ENCODE results near the gene GDPD1. TPM values are rescaled to one million over a fixed set of nuclear protein-coding genes. Genes with fewer than 3 reads are reported as not detected.
"Not testable (repeated sequence)": the region's sequence is repeated elsewhere in the genome, so short reads cannot be mapped to it uniquely, and the experiment has no call there.

The GDPD1 gene
- total RNA-seq, 4 donors from 2014 or later: 0.29 to 0.95 (median 0.29) TPM; not detected in 1

DNA sequence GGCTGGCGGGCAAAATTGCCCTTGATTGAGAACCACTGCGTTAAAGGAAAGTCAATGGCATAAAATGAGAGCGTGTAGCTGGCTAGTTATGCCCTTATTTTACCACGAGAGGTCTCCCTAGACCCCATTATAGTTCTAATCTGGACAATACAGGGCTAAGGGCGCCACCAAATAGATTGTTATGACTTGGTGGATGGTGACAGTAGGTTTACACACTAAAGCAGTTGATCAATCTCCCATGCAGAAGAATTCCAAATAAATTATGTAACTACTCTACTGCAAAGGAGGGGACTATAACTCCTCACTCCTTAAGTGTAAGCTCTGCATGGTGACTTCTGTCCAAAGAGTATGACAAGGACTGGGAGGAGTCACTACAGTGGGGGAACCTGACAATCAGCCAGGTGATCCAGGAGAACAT is 90.7 kb downstream of the GDPD1 start:
- Histone ChIP-seq H3K36me3 (no peaks in the 10 kb centered on the region), H3K9me3 (no peaks in the 10 kb centered on the region), H3K27ac (no peak overlapping the region), H3K4me3 (no peak overlapping the region), H3K4me1 (peaks cover 6% of the 10 kb centered on the region in 2 donors), H3K27me3 (no peaks in the 10 kb centered on the region)
- in situ Hi-C loops (cut with MboI; ENCODE audit: low sequenced_read_pairs in 4 of 4) (loop anchor here in 3 of 4 donors (5.0 to 25.0 kb wide), 3 partner anchors 126 to 251 kb away; partner anchors contain the start of gene DHX40 (in 1 of the 3)), intact Hi-C loops (cut with DNase I; ENCODE audit: low total_unique reads) (loop anchor here (1.0 to 5.0 kb wide), 3 partner anchors 18 to 211 kb away; no protein-coding TSS in a partner anchor)
- ATAC-seq: peak; percentile 96 to 99
- TF ChIP-seq, protein P1, sequence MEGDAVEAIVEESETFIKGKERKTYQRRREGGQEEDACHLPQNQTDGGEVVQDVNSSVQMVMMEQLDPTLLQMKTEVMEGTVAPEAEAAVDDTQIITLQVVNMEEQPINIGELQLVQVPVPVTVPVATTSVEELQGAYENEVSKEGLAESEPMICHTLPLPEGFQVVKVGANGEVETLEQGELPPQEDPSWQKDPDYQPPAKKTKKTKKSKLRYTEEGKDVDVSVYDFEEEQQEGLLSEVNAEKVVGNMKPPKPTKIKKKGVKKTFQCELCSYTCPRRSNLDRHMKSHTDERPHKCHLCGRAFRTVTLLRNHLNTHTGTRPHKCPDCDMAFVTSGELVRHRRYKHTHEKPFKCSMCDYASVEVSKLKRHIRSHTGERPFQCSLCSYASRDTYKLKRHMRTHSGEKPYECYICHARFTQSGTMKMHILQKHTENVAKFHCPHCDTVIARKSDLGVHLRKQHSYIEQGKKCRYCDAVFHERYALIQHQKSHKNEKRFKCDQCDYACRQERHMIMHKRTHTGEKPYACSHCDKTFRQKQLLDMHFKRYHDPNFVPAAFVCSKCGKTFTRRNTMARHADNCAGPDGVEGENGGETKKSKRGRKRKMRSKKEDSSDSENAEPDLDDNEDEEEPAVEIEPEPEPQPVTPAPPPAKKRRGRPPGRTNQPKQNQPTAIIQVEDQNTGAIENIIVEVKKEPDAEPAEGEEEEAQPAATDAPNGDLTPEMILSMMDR (IDR thresholded peaks at IDR 0.05 in 4 of 5, conservative IDR thresholded peaks at IDR 0.05 in 1 of 5): peak; percentile 81 to 89 (median 87)
- no peak for TF ChIP-seq POLR2A (IDR thresholded peaks at IDR 0.05)
- DNase-seq: no peak

DNA sequence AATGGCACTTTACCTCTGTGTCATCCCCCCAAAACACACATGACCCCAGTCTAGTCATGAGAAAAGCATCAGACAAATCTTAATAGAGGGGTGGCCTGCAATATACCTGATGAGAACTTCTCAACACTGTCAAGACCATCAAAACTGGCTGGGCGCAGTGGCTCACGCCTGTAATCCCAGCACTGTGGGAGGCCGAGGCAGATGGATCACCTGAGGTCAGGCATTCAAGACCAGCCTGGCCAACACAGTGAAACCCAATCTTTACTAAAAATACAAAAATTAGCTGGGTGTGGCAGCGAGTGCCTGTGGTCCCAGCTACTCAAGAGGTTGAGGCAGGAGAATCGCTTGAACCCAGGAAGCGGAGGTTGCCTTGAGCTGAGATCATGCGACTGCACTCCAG is 91.2 kb downstream of the GDPD1 start:
- not testable (repeated sequence) for H3K36me3 ChIP-seq, H3K27ac ChIP-seq, H3K27me3 ChIP-seq, H3K4me3 ChIP-seq, DNase-seq, H3K4me1 ChIP-seq, ATAC-seq, H3K9me3 ChIP-seq
- in situ Hi-C loops (cut with MboI; ENCODE audit: low sequenced_read_pairs in 4 of 4): loop anchor here in 3 of 4 donors (5.0 to 25.0 kb wide), 3 partner anchors 126 to 251 kb away; partner anchors contain the start of gene DHX40 (in 1 of the 3)
- intact Hi-C loops (cut with DNase I; ENCODE audit: low total_unique reads): loop anchor here (1.0 to 5.0 kb wide), 3 partner anchors 18 to 211 kb away; no protein-coding TSS in a partner anchor

GRCh38 chr17:59315866-59316265 is 95.6 kb downstream of the GDPD1 start:
- DNase-seq (no peak), ATAC-seq (no peak)
- Histone ChIP-seq H3K4me1 (peaks cover 6% of the 10 kb centered on the region in 2 donors), H3K4me3 (no peak overlapping the region), H3K27ac (no peak overlapping the region), H3K36me3 (no peaks in the 10 kb centered on the region), H3K27me3 (no peaks in the 10 kb centered on the region), H3K9me3 (no peaks in the 10 kb centered on the region)
- no peak for TF ChIP-seq POLR2A (IDR thresholded peaks at IDR 0.05)
- TF ChIP-seq, protein P1 (IDR thresholded peaks at IDR 0.05 in 4 of 5, conservative IDR thresholded peaks at IDR 0.05 in 1 of 5): no peak
- intact Hi-C loops (cut with DNase I; ENCODE audit: low total_unique reads) (no loop called here), in situ Hi-C loops (cut with MboI; ENCODE audit: low sequenced_read_pairs in 4 of 4) (loop anchor here in 1 of 4 donors (25.0 kb wide), 1 partner anchor 246 kb away; the partner anchor contains the start of gene DHX40)

Other genes with a start within 250 kb of the GDPD1 start
- gene TRIM37, start 113.6 kb upstream of the GDPD1 start, total RNA-seq: 10 to 100 TPM; 16.1 to 17.5 (median 16.3) TPM
- gene SKA2, start 65.3 kb upstream of the GDPD1 start, total RNA-seq: 10 to 100 TPM in 2 of 4 donors, 1 to 10 TPM in 2; 4.1 to 17.8 (median 8.7) TPM
- gene PRR11, start 64.8 kb upstream of the GDPD1 start, total RNA-seq: 1 to 10 TPM in 1 of 4 donors, under 1 TPM in 2, not detected in 1; 0.20 to 7.9 (median 0.53) TPM
- 10 to 100 TPM in 2 of 4 donors, 1 to 10 TPM in 2; 6.7 to 11.7 (median 10.0) TPM for gene SMG8, start 10.5 kb upstream of the GDPD1 start, total RNA-seq
- gene YPEL2, start 111.1 kb downstream of the GDPD1 start, total RNA-seq: 10 to 100 TPM; 18.9 to 27.4 (median 22.2) TPM

All from gastrocnemius medialis (tissue), 4 donors.